Measurements from ENCODE around the gene PCTP.

DNA sequence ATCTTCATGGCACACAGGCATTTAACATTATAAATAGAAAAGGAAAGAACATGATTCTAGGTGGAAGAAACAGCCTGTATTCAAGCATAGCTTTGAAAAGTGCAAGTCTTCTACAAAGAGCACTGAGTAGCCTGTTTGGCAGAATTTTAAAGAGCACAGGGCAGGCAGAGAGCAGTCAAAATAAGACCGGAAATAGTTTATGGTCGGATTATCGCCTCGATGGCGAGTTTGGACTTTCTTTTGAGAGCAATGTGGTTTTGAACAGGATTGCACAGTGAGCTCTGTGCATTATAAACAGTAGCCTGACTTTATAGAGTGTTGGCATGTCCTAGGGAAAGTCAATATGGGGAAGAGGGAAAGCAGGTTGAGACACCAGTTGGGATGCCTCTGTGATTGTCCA is 22.0 kb upstream of the PCTP start:
- no peak for TF ChIP-seq POLR2A (IDR thresholded peaks at IDR 0.05; ENCODE audit: low read depth)
- TF ChIP-seq CTCF (IDR thresholded peaks at IDR 0.05): no peak
- TF ChIP-seq EP300 (IDR thresholded peaks at IDR 0.05): no peak
- no peak for TF ChIP-seq POLR2AphosphoS5 (IDR thresholded peaks at IDR 0.05)
